C4-2B (cell line): ENCODE data around the gene DAAM1.

Experiments used
- ZFX ChIP-seq: fragments of 450-650 bp; IDR thresholded peaks from 2 replicates; pipeline ENCODE4 v1.6.1; 2017
- TF ChIP-seq, protein P1 (sequence below): fragments of 450-650 bp; conservative IDR thresholded peaks from 2 replicates; pipeline ENCODE4 v1.5.1; 2017; ENCODE audit warnings: mild to moderate bottlenecking

DNA sequence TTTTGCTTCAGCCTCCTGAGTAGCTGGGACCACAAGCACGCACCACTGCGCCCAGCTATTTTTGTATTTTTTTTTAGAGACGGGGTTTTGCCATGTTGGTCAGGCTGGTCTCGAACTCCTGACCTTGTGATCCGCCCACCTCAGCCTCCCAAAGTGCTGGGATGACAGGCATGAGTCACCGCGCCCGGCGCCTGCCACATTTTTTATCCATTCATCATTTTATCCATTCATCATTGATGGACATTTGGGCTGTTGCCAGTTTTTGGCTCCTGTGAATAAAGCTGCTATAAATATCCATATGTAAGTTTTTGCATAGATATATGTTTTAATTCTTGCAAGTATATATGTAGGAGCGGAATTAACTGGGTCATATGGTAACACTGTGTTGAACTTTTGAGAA is 79.5 kb downstream of the DAAM1 start:
- TF ChIP-seq, protein P1, sequence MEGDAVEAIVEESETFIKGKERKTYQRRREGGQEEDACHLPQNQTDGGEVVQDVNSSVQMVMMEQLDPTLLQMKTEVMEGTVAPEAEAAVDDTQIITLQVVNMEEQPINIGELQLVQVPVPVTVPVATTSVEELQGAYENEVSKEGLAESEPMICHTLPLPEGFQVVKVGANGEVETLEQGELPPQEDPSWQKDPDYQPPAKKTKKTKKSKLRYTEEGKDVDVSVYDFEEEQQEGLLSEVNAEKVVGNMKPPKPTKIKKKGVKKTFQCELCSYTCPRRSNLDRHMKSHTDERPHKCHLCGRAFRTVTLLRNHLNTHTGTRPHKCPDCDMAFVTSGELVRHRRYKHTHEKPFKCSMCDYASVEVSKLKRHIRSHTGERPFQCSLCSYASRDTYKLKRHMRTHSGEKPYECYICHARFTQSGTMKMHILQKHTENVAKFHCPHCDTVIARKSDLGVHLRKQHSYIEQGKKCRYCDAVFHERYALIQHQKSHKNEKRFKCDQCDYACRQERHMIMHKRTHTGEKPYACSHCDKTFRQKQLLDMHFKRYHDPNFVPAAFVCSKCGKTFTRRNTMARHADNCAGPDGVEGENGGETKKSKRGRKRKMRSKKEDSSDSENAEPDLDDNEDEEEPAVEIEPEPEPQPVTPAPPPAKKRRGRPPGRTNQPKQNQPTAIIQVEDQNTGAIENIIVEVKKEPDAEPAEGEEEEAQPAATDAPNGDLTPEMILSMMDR: no peak
- TF ChIP-seq ZFX: no peak
